Thyroid gland (tissue), 4 donors: ENCODE results near the gene MAPK8.

Experiments used
- CTCF ChIP-seq, 6 experiments: fragments of 200-600 bp in 3 of 6; fragments of 450-650 bp in 3 of 6; sonication (generic) in 3 of 6; IDR thresholded peaks; one replicate each; pipeline ENCODE4 v1.5.1; 2016 to 2019; ENCODE audit warnings: antibody characterized with exemption in 6 of 6, mild to moderate bottlenecking in 2 of 6, inconsistent platforms in 1 of 6, moderate library complexity in 1 of 6
- POLR2A ChIP-seq, 2 donors: fragments of 450-650 bp; IDR thresholded peaks; one replicate each; pipeline ENCODE4 v1.6.1; 2017; ENCODE audit warnings: antibody characterized with exemption in 2 of 2, mild to moderate bottlenecking in 2 of 2, moderate library complexity in 1 of 2

GRCh38 chr10:48484911-48485310 is 178.4 kb downstream of the MAPK8 start:
- TF ChIP-seq CTCF (IDR thresholded peaks at IDR 0.05), result no peak
- no peak for TF ChIP-seq POLR2A (IDR thresholded peaks at IDR 0.05)
